Fibroblast of lung (primary cell): ENCODE results near the gene C22orf23.

Experiments used
- CTCF ChIP-seq, 2 donors: IDR thresholded peaks in 1 of 2; conservative IDR thresholded peaks in 1 of 2; 1 replicate in 1 of 2; 2 replicates in 1 of 2; pipeline ENCODE4 v1.5.1; 2011 to 2012; ENCODE audit warnings: low read length in 2 of 2, control low read depth in 1 of 2, inconsistent platforms in 1 of 2, low read depth in 1 of 2, mild to moderate bottlenecking in 1 of 2
- EZH2 ChIP-seq: IDR thresholded peaks from 2 replicates; pipeline ENCODE4 v1.5.1; 2012; ENCODE audit warnings: low read length, control low read depth, mild to moderate bottlenecking; ENCODE audit errors: missing control alignments

DNA sequence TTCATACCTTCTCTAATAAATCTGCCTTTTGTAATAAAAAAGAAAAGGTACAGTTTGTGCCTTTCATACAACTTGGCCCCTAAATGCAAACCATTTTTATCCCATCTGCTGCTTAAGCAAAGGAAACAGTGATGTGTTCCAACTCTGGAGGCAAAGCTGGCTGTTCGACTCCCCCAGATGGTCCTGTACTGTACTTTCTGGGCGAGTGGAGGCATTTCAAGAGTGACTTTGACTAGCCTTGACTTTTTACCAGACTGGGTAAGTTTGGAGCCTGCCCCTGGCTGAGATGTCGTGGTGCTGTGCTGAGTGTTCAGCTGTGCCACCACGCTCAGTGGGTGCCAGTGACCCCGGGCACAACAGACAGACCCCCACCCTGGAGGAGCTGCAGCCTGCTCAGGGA lies 37.1 kb downstream of the C22orf23 start:
- TF ChIP-seq CTCF (conservative IDR thresholded peaks at IDR 0.05 in 1 of 2, IDR thresholded peaks at IDR 0.05 in 1 of 2; ENCODE audit: low read depth in 1 of 2, low read length in 2 of 2) = no peak
- TF ChIP-seq EZH2 = no peak
